NT2/D1 (cell line): ENCODE results near the gene UBD.

Experiments used
- SUZ12 ChIP-seq: IDR thresholded peaks from 2 replicates; pipeline ENCODE4 v1.6.1; 2011; ENCODE audit not compliant: insufficient read length, insufficient read depth; ENCODE audit errors: extremely low read depth
- YY1 ChIP-seq: IDR thresholded peaks from 2 replicates; pipeline ENCODE4 v1.6.1; 2011; ENCODE audit not compliant: insufficient read length, insufficient read depth
- ZNF274 ChIP-seq: IDR thresholded peaks from 2 replicates; pipeline ENCODE4 v1.6.1; 2011; ENCODE audit warnings: mild to moderate bottlenecking, low read depth, low read length

DNA sequence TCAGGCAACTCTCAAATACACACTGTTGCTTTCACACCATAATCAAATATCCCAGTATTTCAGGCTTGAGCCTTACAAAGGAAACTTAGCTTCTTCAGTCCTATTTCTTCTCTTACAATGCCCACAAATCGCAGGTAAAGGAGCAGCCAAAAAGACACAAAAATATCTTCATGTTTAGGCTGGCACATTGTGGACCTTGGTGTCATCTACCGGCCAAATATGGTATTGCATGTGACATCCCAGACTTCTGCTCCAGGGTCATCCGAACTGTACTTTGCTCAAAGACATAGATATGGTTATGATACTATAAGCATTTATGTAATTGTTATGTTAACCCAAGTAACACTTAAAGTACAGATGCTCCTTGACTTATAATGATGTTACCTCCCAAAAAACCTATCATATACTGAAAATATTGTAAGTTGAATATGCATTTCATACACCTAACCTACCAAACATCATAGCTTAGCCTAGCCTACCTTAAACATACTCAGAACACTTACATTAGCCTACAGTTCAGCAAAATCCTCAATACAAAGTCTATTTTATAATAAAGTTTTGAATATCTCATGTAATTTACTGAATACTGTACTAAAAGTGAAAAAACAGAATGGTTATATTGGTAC lies 30.0 kb upstream of the UBD start:
- TF ChIP-seq ZNF274, result no peak
- no peak for TF ChIP-seq YY1
- TF ChIP-seq SUZ12, result no peak
